GM19025 (cell line): ENCODE results near the gene TRIOBP.
"Not testable (repeated sequence)": the region's sequence is repeated elsewhere in the genome, so short reads cannot be mapped to it uniquely, and the experiment has no call there.

Experiments used
- ATAC-seq: cut with Tn5 transposase; IDR thresholded peaks from one replicate; pipeline ENCODE4 v1.9.1; 2021; ENCODE audit warnings: mild to moderate bottlenecking, low read depth, moderate library complexity; ENCODE audit not compliant: unreplicated experiment

The TRIOBP gene

DNA sequence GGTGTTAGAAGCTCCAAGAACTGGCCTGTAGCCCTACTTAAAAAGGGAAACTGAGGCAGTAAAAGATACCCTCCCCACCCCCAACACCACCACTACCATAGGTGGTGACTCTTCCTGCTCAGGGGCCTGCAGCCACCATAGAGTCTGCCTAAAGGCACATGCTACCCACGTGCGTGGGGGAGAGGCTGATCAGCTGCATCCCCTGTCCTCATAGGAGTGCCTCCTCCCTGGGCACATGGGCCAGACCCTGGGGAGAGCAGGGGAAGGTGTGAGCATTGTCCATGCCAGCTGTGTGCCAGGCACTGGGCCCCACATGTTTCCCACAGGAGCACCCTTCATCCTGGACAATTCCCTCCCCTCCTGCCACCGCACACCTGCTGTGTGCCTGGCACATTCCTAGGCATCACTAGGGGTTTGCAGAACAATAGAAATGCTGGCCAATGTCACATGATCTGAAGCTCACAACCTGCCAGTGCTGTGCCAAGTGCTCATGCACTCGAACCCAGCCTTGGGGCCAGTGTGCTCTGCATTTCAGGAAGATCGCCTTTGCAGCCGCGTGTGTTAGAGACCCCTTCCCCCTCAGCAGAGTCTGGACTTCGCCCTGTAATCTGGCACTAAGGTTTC lies 69.2 kb downstream of the TRIOBP start:
- no peak for ATAC-seq

DNA sequence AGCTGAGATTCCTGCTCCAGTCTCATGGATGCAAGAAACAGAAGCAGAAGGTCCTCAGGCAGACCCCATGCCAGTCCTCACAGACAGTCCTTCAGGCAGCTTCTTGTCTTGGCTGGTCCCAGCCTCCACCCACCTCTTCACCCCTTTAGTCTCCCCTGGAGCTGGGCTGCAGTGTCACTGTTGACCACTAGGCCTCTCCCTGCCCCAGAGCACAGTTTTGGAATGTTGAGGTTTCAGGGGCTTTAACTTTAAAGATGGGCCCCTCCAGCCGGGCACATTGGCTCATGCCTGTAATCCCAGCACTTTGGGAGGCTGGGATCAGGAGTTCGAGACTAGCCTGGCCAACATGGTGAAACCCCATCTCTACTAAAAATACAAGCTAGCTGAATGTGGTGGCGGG lies 71.4 kb downstream of the TRIOBP start:
- ATAC-seq: no peak

DNA sequence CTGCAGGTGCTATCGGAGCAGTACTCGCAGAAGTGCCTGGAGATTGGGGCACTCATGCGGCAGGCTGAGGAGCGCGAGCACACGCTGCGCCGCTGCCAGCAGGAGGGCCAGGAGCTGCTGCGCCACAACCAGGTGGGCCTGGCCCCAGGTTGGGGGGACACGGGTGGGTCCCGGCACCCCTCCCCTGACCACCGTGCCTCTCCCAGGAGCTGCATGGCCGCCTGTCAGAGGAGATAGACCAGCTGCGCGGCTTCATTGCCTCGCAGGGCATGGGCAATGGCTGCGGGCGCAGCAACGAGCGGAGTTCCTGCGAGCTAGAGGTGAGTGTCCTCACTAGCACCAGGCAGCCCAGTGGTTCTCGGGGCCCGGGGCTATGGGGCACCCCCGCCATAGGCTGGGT lies 72.2 kb downstream of the TRIOBP start:
- ATAC-seq: no peak

DNA sequence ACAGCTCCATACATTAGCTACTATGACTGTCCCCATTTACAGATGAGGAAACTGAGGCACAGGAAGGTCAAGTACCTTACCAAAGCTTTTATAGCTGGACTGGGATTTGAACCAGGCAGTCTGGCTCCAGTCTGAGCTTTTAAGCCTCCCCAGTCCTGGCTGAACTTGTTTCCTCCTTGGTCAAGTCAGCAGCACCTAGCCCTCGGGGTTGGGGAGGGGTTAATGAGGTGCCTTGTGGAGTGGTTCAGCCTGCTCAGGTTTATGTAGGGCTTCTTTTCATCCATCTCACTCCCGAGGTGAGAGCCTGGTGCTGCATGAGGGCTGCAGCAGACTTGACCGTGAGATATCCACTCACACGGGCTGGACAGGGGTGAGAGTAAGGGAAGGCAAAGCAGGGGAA lies 74.2 kb downstream of the TRIOBP start:
- ATAC-seq: no peak

DNA sequence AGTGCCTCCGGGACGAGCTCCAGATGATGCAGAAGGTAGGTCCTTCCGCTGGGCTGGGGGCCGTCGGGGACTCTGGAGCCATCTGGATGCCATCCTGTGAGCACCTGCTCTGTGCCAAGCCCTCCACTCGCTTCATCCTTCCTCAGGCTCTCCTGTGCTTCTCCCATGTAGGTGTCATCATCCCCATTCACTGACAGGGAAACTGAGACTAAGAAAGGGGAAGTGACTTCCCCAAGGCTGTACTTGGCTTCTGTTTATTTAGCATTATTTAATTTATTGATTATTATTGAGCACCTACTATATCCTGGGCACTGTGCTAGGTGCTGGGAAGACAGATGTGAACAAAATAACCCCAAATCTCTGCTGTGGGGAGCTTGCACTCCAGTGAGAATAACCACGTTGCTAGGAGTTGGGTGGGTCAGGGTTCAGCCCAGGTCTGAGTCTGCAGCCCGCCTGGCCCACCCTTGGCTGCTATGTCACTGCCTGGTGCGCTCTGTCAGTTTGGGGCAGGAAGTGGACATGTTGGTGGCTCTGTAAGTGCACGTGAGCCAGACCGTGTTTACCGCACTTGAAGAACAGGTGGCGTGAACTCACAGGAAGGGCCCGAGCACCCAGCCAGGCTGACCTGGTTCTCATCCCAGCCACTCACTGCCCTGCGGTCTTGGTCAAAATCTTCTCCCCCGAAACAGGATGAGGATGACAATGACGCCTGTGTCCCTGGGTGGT lies 75.0 kb downstream of the TRIOBP start:
- no peak for ATAC-seq

DNA sequence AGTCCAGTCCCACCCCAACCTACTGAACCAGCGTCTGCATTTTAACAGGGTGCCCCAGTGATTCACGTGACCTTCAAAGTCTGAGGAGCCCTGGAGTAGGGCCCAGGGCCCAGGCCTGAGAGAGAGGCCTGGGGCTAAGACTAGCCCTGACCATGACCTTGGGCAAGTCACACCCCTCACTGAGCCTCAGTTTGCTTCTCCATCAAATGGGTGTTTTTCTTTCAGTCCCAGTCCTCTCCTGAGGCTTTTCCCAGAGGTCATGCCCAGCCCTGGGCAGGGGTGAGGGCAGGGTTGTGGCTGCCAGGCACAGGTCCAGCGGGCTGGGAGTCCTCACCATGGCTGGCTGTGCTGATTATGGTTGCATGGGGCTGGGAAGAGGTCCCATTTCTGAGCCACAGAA lies 77.9 kb downstream of the TRIOBP start:
- ATAC-seq: no peak

DNA sequence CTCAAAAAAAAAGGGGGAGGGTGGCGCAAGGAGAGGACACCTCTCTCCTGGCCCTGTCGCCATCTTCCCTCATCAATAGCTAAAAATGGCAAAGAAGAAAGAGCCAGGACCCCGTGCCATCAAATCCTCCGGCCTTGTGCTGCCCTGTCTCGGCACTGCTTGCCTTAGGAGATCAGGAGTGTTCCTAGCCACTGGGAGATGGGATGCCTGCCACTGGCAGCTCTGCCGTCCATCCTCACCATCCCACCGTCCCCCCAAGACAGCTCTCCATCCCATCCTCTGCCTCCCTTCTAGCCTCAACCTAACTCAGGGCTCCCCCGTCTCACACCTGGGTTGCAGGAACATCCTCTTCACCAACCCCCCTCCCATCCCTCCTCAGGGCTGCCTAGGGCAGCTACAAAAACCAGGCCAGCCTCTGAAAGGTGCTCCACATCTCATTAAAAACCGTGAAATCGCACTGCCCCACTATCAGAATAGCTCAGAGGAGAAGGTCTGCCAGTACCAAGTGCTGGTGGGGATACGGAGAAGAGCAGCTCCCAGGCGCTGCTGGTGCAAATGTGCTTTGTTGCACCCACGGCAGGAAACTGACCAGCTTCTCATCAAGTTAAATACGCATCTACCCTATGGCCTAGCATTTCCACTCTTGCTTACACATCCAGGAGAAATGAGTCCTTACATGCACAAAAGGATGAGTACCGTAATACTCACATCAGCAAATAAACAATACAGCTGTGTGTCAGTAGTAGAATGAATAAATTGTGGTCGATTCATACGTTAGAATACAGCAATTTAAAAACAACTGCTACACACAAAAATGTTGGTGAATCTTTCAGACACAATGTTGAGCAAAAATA lies 79.2 kb downstream of the TRIOBP start:
- no peak for ATAC-seq

DNA sequence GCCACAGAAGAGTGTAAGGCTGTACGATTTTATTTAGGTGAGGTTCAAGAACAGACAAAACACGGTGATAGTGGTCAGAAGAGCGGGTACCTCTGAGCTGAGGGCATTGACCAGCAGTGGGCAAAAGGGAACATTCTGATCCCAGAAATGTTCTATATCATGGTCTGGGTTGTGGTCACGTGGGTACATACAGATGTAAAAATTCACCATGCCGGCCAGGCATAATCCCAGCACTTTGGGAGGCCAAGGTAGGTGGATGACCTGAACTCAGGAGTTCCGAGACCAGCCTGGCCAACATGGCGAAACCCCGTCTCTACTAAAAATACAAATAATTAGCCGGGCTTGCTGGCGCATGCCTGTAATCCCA lies 79.8 kb downstream of the TRIOBP start:
- no peak for ATAC-seq

DNA sequence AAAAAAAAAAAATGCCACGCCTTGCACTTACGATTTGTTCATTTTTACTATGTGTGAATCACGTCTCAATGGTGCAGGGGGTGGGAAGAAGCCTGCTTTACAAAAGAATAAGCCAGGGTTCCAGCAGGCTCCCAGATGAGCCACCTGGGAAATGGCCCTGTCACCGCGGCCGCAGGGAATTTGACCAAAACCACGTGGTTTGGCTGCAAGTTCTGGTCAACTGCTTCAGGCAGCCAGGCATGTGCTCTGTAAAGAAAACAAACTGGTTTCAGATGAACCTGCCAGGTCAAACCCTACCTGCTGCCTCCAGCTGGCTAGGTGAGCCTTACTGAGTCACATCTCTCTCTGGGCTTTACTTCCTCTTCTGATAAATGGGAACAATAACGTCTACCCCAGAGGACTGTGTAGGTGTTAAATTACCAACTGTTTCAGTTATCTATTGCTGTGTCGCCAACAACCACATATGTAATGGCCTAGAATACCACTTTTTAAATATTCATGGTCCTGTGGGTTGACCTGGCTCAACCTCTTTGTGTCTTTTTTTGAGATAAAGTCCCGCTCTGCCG lies 80.4 kb downstream of the TRIOBP start:
- ATAC-seq: peak; percentile 65

DNA sequence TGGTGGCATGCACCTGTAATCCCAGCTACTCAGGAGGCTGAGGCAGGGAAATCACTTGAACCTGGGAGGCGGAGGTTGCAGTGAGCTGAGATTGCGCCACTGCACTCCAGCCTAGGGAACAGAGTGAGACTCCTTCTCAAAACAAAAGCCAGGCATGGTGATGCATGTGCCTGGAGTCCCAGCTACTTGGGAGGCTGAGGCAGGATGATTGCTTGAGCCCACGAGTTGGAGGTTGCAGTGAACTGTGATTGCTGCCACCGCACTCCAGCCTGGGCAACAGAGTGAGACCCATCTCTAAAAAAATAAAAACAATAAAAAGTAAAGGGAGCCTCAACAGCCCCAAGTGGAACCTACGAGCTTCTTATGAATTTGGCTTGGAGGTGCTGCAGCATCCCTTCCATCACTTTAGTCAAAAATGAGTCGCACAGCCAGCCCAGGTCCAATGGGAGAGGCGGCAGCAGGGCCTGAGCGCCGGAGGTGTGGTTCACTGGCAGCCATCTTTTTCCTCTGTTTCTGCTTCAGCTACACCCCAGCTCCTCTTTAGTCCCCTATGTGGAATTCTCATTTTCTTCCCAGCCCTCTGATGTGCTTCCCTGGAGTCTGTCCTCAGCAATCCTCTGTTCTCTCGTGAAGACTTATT lies 81.6 kb downstream of the TRIOBP start:
- no peak for ATAC-seq

DNA sequence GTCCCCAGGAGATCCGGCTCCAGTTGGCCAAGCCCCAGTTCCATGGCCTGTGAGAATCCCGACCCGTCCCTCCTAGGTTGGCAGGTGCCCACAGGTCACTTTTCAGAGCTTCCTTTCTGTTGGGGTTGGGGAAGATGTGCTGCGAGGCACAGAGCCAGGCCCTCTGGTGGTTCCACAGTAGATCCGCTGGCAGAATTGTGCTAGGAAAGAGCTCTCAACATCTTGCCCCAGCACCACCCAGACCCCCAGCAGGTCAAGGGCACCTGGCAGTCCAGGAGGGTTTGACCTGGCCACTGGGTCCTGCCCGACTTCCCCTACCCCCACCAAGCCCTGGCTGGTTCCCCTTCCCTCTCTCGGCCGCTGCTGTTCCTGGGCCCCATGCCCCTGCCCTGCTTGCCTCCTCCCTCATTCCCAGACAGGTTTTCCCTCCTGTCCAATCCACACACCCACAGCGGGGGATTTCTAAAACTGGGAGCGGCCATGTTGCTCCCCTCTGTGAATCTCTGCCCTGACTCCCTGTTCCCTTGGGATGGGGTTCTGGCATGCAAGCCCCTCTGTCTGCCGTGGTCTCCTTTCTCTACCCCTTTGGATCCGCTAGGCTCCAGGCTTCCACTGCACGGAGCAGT lies 84.7 kb downstream of the TRIOBP start:
- no peak for ATAC-seq

DNA sequence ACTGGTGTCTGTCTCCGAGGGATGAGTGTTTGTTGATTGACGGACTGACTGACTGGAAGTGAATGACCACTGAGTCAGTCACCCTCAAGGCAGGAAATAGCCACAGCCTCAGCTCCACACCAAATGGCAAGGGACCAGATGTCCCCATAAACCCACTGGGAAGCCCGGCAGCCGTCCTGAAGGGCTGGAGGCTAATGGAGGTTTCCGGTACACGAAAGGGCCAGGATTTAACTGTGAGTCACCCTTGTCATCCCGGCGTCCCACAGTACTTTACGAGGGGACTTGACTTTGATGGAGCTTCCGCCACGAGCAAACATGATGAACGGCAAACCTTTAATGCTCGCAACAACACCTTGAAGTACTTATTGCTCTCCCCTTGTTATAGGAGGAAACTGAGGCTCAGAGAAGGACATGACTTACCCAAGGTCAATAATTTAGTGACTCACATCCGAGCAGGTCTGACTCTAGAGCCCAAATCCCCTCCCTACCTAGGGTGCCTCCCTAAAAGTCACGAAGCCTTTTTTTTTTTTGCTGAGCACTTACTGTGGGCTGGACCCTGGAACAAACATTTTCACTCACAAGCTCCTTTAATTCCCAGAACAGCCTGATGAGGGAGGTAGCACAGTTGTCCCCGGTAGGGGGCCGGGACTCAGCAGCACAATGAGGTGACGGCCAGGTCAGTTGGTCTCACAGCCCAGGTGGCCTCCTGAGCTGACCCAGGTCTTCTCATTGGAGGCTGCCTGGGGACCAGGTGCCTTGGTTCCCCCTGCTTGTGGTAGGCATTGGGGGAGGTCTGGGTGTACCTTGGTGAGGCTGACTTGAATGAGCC lies 85.7 kb downstream of the TRIOBP start:
- no peak for ATAC-seq

DNA sequence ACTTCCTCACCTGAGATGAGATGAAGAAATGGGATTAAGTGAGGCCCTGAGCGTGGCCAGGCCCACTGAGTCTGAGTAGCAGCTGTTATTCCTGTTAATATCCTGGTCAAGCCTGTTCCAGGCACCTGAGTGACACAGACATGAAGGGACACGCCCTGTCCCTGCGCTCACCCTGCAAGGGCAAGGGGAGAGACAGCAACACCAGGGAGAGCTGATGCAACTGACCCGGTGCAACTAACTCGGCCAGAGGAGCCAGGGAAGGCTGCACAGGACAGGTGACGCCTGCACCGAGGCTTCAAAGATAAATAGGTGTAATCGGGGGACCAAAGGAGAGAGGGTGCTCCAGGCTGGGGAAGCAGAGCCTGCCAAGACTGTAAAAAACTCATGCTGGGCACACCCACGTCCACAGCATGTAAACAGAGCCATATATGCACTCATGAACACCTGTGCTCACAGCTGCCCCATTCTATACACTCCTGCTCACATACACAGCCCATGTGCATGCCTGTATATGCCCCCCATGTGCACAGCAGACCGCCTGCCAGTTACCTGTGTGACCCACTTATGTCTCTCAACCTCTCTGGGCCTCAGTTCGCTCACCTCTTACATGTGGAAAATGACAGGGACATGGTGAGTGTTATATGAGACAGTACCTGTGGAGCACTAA lies 88.1 kb downstream of the TRIOBP start:
- no peak for ATAC-seq

DNA sequence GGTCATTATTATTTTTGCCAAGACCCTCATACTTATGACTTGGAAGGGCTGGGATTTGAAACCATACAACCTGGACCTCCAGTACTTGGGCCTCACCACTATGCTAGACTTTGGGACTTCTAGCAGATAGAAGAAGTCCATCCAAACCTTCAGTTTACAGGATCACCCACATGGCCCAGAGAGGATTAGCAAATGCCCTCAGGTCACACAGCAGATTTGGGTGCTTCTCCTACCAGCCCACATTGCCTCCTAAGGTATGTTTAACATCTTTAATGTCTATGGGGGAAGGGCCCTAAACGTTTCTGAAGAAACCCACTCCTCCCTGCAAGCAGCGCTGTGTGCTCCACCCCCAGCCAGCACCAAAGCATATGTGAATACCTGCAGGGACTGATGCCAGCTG lies 93.4 kb downstream of the TRIOBP start:
- no peak for ATAC-seq

DNA sequence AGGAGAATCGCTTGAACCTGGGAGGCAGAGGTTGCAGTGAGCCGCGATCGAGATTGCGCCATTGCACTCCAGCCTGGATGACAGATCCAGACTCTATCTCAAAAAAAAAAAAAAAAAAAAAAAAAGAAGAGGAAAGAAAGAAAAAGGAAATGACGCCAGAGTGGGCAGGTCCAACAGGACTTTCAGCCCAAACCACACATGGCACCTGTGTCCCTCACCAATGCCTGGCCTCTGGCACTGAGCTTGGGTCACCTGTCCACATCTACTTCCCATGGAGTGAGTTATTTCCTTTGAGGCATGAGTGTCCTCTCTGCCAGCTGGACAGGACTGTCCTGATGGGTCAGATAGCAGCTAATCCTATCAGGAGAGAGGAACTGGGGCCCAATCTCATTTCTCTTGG lies 95.6 kb downstream of the TRIOBP start:
- ATAC-seq: no peak

DNA sequence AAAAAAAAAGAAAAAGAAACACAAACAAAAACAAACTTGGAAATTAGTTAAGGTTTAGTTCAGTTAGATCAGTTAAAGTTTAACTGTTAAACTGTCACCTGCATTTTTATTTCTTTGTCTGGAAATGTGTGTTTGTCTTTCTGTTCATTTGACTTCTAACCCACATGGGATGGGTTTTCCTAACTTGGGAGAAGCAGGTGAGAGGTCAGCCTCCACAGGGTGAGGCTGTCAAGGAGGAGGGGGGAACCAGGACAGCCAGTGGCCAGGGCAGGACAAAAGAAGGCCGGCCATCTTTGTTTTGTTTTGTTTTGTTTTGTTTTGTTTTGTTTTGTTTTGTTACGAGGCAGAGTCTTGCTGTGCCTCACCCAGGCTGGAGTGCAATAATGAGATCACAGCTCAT lies 97.5 kb downstream of the TRIOBP start:
- no peak for ATAC-seq

DNA sequence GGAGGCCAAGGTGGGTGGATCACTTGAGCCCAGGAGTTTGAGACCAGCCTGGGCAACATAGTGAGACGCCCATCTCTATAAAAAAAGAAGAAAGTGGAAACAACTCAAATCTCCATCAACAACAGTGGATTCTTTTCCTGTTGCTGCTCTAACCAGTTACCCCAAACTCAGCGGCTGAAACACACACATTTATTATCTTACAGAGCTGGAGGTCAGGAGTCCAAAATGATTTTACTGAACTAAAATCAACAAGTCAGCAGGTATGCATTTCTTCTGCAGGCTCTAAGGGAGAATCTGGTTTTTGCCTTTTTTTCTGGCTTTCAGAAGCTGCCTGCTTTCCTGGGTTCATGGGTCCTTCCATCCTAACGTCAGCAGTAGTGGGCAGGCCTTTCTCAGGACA lies 99.2 kb downstream of the TRIOBP start:
- no peak for ATAC-seq

DNA sequence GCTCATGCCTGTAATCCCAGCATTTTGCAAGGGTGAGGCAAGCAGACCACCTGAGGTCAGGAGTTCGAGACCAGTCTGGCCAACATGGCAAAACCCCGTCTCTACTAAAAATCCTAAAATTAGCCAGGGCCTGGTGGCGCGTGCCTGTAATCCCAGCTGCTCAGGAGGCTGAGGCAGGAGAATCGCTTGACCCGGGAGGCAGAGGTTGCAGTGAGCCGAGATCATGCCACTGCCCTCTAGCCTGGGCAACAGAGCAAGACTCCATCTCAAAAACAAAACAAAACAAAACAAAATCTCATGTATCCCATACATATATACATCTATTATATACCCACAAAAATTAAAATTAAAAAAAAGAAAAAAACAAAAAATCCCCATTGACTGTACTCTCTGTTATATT lies 100.4 kb downstream of the TRIOBP start:
- ATAC-seq: not testable (repeated sequence)

DNA sequence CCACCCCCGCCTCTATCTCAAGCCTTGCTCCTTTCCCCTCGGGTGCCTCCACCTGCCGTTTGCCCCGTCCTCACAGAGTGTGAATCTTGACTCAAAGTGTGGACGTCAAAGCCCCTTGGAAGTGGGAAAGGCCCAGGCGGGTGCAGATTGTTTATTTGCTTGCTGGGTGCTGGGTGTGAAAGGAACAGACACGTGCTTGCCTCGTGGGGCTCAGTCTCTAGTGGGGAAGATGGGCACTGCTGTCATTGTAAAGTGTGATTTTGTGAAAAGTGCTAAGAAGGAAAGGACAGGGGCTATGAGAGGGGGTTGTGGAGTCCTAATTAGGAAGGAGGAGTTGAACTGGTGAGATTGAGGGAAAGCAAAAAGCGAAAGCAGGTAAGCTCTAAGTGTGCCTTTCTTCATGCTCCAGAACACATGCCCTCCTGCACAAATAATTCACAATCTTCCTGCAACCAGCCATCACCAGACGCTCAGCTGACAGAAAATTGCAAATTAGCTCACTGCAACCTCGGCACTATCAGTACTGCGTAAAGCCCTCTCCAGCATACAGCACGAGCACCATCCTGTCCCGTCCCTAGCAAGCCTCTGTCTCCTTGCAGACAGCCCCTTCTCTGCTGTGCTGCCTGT lies 101.1 kb downstream of the TRIOBP start:
- no peak for ATAC-seq
